ENCODE results near the gene TLK2. TPM values are rescaled to one million over a fixed set of nuclear protein-coding genes. Genes with fewer than 3 reads are reported as not detected.

The TLK2 gene
- total RNA-seq, 1 donor from 2014 or later, result 27.4 TPM

GRCh38 chr17:62615503-62615902 lies 136.9 kb downstream of the TLK2 start:
- no peak for TF ChIP-seq CTCF (conservative IDR thresholded peaks at IDR 0.05; ENCODE audit: low read depth, low read length)

GRCh38 chr17:62616993-62617893 lies 138.6 kb downstream of the TLK2 start:
- no peak for TF ChIP-seq CTCF (conservative IDR thresholded peaks at IDR 0.05; ENCODE audit: low read depth, low read length)
- DNase-seq (ENCODE audit: low read depth), result no peak
- H3K4me3 ChIP-seq (ENCODE audit: low read depth, low read length), result no peak overlapping the region

More at GRCh38 chr17:62615503-62615902, 136.9 kb downstream of the TLK2 start:
- DNase-seq (ENCODE audit: low read depth), result no peak
- no peak overlapping the region for H3K4me3 ChIP-seq (ENCODE audit: low read depth, low read length)

- no peak overlapping the region for H3K4me3 ChIP-seq (ENCODE audit: low read depth, low read length)
- DNase-seq (ENCODE audit: low read depth), result no peak
- no peak for TF ChIP-seq CTCF (conservative IDR thresholded peaks at IDR 0.05; ENCODE audit: low read depth, low read length)
Measured at GRCh38 chr17:62617894-62618472, 139.4 kb downstream of the TLK2 start.

- no peak for DNase-seq (ENCODE audit: low read depth)
- TF ChIP-seq CTCF (conservative IDR thresholded peaks at IDR 0.05; ENCODE audit: low read depth, low read length), result no peak
- no peak overlapping the region for H3K4me3 ChIP-seq (ENCODE audit: low read depth, low read length)
Measured at GRCh38 chr17:62618647-62619416, 140.2 kb downstream of the TLK2 start.

GRCh38 chr17:62619417-62620155 lies 141.0 kb downstream of the TLK2 start:
- H3K4me3 ChIP-seq (ENCODE audit: low read depth, low read length), result no peak overlapping the region
- no peak for TF ChIP-seq CTCF (conservative IDR thresholded peaks at IDR 0.05; ENCODE audit: low read depth, low read length)
- DNase-seq (ENCODE audit: low read depth), result no peak

GRCh38 chr17:62621223-62621622 lies 142.6 kb downstream of the TLK2 start:
- H3K4me3 ChIP-seq (ENCODE audit: low read depth, low read length), result no peak overlapping the region
- no peak for DNase-seq (ENCODE audit: low read depth)
- no peak for TF ChIP-seq CTCF (conservative IDR thresholded peaks at IDR 0.05; ENCODE audit: low read depth, low read length)

All from epithelial cell of proximal tubule (primary cell).